Measurements from ENCODE around the gene ZNF770. TPM values are rescaled to one million over a fixed set of nuclear protein-coding genes. Genes with fewer than 3 reads are reported as not detected.

ZNF770 gene
- total RNA-seq, 2 donors from 2014 or later: 52.3 to 86.1 TPM

GRCh38 chr15:34984889-34985630 is 3.0 kb downstream of the ZNF770 start:
- Histone ChIP-seq H3K4me1 (ENCODE audit: control insufficient read depth, insufficient read depth, low read length) (no peaks in the 10 kb centered on the region), H3K9ac (ENCODE audit: extremely low read depth, low read length, poor library complexity, severe bottlenecking) (no peak overlapping the region), H3K9me3 (ENCODE audit: control insufficient read depth, low read length) (no peaks in the 10 kb centered on the region), H3K27me3 (ENCODE audit: control insufficient read depth, insufficient read depth, low read length, poor library complexity, severe bottlenecking) (no peaks in the 10 kb centered on the region), H3K36me3 (ENCODE audit: control insufficient read depth, insufficient read depth, low read length) (peaks cover 51% of the 10 kb centered on the region), H3K27ac (ENCODE audit: low read depth, low read length) (no peak overlapping the region), H3K4me3 (ENCODE audit: low read length) (peak overlapping the region; percentile 62)
- Mint-ChIP-seq H3K4me3 (peak overlapping the region; percentile 94), H3K27me3 (ENCODE audit: insufficient read depth) (no peaks in the 10 kb centered on the region), H3K36me3 (ENCODE audit: low read depth) (peaks cover 38% of the 10 kb centered on the region), H3K4me1 (peaks cover 27% of the 10 kb centered on the region), H3K27ac (peak overlapping the region; percentile 76), H3K9me3 (no peaks in the 10 kb centered on the region)
- DNase-seq: no peak
- TF ChIP-seq CTCF (conservative IDR thresholded peaks at IDR 0.05): no peak
- 90 to 92% methylated on average over 9 of the region's 9 CpGs for WGBS, 2 experiments (ENCODE audit: insufficient coverage in 1 of 2, insufficient read length in 1 of 2)

GRCh38 chr15:34976743-34977142 is 11.3 kb downstream of the ZNF770 start:
- peaks cover 3% of the 10 kb centered on the region for H3K4me1 ChIP-seq (ENCODE audit: control insufficient read depth, insufficient read depth, low read length)
- Mint-ChIP-seq H3K4me1 (peaks cover 18% of the 10 kb centered on the region), H3K36me3 (ENCODE audit: low read depth) (peaks cover 15% of the 10 kb centered on the region), H3K9me3 (no peaks in the 10 kb centered on the region), H3K27ac (no peak overlapping the region), H3K4me3 (no peak overlapping the region), H3K27me3 (ENCODE audit: insufficient read depth) (no peaks in the 10 kb centered on the region)
- H3K27me3 ChIP-seq (ENCODE audit: control insufficient read depth, insufficient read depth, low read length, poor library complexity, severe bottlenecking): no peaks in the 10 kb centered on the region
- 50 to 61% methylated on average over 1 to 2 of the region's 2 CpGs for WGBS, 2 experiments (ENCODE audit: insufficient coverage in 1 of 2, insufficient read length in 1 of 2)
- H3K27ac ChIP-seq (ENCODE audit: low read depth, low read length): no peak overlapping the region
- no peak overlapping the region for H3K9ac ChIP-seq (ENCODE audit: extremely low read depth, low read length, poor library complexity, severe bottlenecking)
- peaks cover 23% of the 10 kb centered on the region for H3K36me3 ChIP-seq (ENCODE audit: control insufficient read depth, insufficient read depth, low read length)
- H3K9me3 ChIP-seq (ENCODE audit: control insufficient read depth, low read length): no peaks in the 10 kb centered on the region
- TF ChIP-seq CTCF (conservative IDR thresholded peaks at IDR 0.05): no peak
- H3K4me3 ChIP-seq (ENCODE audit: low read length): peak overlapping the region; percentile 37
- no peak for DNase-seq

- DNase-seq: peak; percentile 57
- H3K27ac Mint-ChIP-seq: no peak overlapping the region
Observed at GRCh38 chr15:34976073-34976472, 12.0 kb downstream of the ZNF770 start.

More at GRCh38 chr15:34976073-34976472, 12.0 kb downstream of the ZNF770 start:
- peaks cover 3% of the 10 kb centered on the region for H3K4me1 ChIP-seq (ENCODE audit: control insufficient read depth, insufficient read depth, low read length)
- H3K36me3 Mint-ChIP-seq (ENCODE audit: low read depth): peaks cover 8% of the 10 kb centered on the region
- TF ChIP-seq CTCF (conservative IDR thresholded peaks at IDR 0.05): no peak
- H3K36me3 ChIP-seq (ENCODE audit: control insufficient read depth, insufficient read depth, low read length): peaks cover 16% of the 10 kb centered on the region
- H3K9me3 Mint-ChIP-seq: no peaks in the 10 kb centered on the region
- H3K4me3 Mint-ChIP-seq: no peak overlapping the region
- no peaks in the 10 kb centered on the region for H3K27me3 ChIP-seq (ENCODE audit: control insufficient read depth, insufficient read depth, low read length, poor library complexity, severe bottlenecking)
- no peak overlapping the region for H3K9ac ChIP-seq (ENCODE audit: extremely low read depth, low read length, poor library complexity, severe bottlenecking)
- no peak overlapping the region for H3K27ac ChIP-seq (ENCODE audit: low read depth, low read length)
- H3K27me3 Mint-ChIP-seq (ENCODE audit: insufficient read depth): no peaks in the 10 kb centered on the region
- WGBS, 2 experiments (ENCODE audit: insufficient coverage in 1 of 2, insufficient read length in 1 of 2): 81 to 100% methylated on average over 1 to 2 of the region's 2 CpGs
- H3K9me3 ChIP-seq (ENCODE audit: control insufficient read depth, low read length): no peaks in the 10 kb centered on the region
- H3K4me1 Mint-ChIP-seq: peaks cover 18% of the 10 kb centered on the region
- peak overlapping the region; percentile 37 for H3K4me3 ChIP-seq (ENCODE audit: low read length)

Data from endodermal cell (in vitro differentiated cells).